Measurements from ENCODE around the gene TMEM266.

Gene TMEM266

GRCh38 chr15:76161153-76162035 is 101.6 kb downstream of the TMEM266 start:
- DNase-seq (ENCODE audit: extremely low spot score), result no peak
- CTCF ChIA-PET, result interaction anchor here (8.4 kb wide), 1 partner anchor 12 kb away, joined by 73 read pairs; no protein-coding TSS in a partner anchor
- POLR2A ChIA-PET, result no interaction called here
- no peak for TF ChIP-seq CTCF (IDR thresholded peaks at IDR 0.05; ENCODE audit: control extremely low read depth, extremely low read depth, low read depth, missing control alignments)

GRCh38 chr15:76162036-76162398 is 102.2 kb downstream of the TMEM266 start:
- POLR2A ChIA-PET, result no interaction called here
- CTCF ChIA-PET, result interaction anchor here (8.4 kb wide), 1 partner anchor 12 kb away, joined by 73 read pairs; no protein-coding TSS in a partner anchor

GRCh38 chr15:76162784-76163456 is 103.1 kb downstream of the TMEM266 start:
- no peak for DNase-seq (ENCODE audit: extremely low spot score)
- CTCF ChIA-PET, result interaction anchor here (0.9 to 8.4 kb wide), 3 partner anchors 13 to 24 kb away, joined by 4 to 73 read pairs (median 5); no protein-coding TSS in a partner anchor
- POLR2A ChIA-PET, result no interaction called here
- TF ChIP-seq CTCF (IDR thresholded peaks at IDR 0.05; ENCODE audit: control extremely low read depth, extremely low read depth, low read depth, missing control alignments), result no peak

More at GRCh38 chr15:76162036-76162398, 102.2 kb downstream of the TMEM266 start:
- DNase-seq (ENCODE audit: extremely low spot score), result no peak
- no peak for TF ChIP-seq CTCF (IDR thresholded peaks at IDR 0.05; ENCODE audit: control extremely low read depth, extremely low read depth, low read depth, missing control alignments)

- ChIA-PET POLR2A (no interaction called here), CTCF (interaction anchor here (1.2 to 8.4 kb wide), 2 partner anchors 14 to 23 kb away, joined by 4 to 73 read pairs; no protein-coding TSS in a partner anchor)
- DNase-seq (ENCODE audit: extremely low spot score), result no peak
- TF ChIP-seq CTCF (IDR thresholded peaks at IDR 0.05; ENCODE audit: control extremely low read depth, extremely low read depth, low read depth, missing control alignments), result no peak
Observed at GRCh38 chr15:76163457-76164295, 103.9 kb downstream of the TMEM266 start.

- ChIA-PET POLR2A (no interaction called here), CTCF (interaction anchor here (0.8 to 8.4 kb wide), 3 partner anchors 15 to 26 kb away, joined by 3 to 73 read pairs (median 4); no protein-coding TSS in a partner anchor)
Observed at GRCh38 chr15:76164602-76165001, 104.8 kb downstream of the TMEM266 start.

More at GRCh38 chr15:76164602-76165001, 104.8 kb downstream of the TMEM266 start:
- DNase-seq (ENCODE audit: extremely low spot score), result no peak
- no peak for TF ChIP-seq CTCF (IDR thresholded peaks at IDR 0.05; ENCODE audit: control extremely low read depth, extremely low read depth, low read depth, missing control alignments)
